HG03575 (cell line): ENCODE data around the gene KATNB1.

ENCODE experiments used
- ATAC-seq: cut with Tn5 transposase; IDR thresholded peaks from one replicate; pipeline ENCODE4 v1.9.1; 2021; ENCODE audit not compliant: unreplicated experiment, insufficient number of reproducible peaks, low FRiP score; ENCODE audit errors: extremely low read depth

Gene KATNB1

DNA sequence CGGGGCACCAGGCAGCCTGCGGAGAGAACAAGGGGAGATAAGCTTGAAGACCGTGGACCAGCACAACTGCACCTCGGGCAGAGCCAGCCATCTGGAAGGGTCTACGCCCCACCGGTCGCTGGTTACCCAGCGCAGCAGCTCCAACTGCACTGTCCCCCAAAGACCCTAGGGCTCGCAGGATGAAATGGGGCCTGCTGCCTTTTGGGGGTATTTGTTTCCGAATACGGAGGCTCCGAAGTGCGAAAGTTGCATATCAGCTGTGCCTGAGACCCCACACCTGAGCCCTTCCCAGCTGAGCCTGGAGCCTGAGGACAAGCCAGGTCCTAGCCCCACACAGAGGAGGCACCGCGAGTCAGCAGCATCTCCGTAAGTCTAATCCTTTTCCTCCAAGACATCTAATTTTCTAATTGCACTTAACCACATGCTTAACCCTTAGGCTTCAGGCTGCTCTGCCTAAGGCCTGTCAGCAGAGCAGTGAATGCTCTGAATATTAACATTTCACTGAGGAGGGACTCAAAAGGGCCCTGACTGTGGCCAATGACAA is 62.8 kb downstream of the KATNB1 start:
- no peak for ATAC-seq

DNA sequence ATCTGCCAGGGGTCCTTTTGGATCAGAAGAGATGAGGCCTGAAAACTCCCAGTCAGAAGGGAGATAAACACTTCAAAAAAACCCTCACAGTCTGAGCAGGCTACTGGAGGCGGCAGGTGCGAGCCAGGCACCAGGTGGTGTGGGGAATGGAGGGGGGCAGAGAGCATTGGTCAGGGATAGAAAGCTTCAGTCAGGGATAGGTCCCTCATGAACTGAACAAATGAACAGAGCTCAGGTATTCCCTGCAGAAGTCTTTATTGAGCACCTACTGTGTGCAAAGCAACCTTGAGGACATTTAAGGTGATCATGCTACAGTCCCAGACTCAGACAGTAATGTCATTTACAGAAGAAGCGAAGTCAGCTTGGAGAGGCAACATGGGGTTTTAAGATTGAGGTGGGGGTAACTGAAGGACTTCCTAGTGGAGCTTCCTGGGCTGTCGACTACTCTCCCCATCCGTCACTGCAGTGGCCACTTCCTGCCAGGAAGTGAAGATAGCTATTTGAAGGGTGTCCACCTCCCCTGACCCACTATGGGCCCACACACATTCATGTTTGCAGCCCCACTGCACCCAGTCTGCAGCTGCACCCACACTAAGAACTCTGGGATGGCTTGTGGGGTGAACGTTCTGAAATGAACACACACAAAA is 63.5 kb downstream of the KATNB1 start:
- no peak for ATAC-seq

DNA sequence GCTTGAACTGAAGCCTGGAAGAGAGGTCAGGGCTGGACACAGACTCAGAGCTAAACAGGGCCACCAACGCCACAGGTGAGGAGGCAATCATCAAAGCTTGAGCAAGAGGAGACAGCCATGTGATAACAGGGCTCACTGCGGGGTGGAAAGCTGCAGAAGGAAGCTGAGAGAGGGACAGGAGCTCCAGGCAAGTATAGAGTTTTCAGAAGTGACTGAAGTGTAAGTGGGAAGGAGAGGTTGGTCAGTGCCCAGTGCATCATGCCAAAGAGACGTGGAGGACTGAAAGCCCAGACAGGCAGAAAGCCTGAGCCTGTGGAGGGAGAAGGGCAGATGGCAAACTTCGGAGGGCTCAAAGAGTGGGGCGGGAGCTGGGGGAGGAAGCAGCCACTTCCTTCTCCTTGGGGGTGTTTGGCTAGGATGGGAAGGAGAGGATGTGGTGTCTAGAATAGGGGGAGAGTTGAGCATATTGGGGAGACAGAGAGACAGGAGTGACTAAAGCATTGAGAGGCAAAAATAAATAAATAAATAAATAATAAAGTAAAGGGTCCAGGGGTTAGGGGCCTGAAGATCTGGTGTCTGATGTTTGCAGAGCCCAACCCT is 64.1 kb downstream of the KATNB1 start:
- ATAC-seq = no peak

DNA sequence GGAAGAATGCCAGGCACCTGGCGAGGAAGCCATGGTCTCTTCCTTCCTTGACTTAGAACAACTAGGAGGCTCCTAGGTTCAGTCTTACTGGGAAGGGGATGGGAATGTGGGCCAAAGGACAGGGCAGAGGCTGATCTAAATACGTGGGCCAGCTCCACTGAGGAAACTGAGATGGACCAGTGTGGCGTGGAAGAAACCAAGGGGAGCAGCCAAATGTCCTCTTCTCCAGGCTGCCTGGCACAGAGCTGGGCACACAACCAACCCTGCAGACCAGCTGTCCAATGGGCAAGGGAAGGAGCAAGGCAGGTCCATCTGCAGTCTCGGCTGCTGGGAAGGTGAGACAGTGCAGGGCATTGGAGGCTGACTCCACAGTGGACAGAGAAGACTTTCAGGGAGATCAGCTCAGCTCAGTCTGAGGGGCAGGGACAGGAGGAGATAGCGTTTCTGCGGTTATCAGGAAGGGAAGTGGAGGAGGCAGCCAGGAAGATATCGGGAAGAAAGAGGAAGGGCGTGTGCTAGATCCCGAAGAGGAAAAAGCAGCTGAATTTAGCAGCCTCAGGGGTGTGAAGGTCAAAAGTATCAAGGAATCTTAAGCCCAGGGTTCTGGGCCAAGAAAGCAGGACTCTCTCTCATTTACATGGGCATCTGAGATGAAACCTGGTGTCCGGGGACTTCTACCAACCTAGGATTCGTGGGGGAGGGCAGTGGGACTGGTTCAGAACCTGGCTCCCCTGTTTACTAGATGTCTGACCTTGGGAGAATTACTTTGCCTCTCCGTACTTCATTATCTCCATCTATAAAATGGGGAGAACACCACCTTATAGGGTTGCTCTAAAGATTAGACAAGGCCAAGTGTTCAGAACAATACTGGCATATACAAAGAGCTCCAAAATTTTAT is 64.9 kb downstream of the KATNB1 start:
- ATAC-seq = no peak

DNA sequence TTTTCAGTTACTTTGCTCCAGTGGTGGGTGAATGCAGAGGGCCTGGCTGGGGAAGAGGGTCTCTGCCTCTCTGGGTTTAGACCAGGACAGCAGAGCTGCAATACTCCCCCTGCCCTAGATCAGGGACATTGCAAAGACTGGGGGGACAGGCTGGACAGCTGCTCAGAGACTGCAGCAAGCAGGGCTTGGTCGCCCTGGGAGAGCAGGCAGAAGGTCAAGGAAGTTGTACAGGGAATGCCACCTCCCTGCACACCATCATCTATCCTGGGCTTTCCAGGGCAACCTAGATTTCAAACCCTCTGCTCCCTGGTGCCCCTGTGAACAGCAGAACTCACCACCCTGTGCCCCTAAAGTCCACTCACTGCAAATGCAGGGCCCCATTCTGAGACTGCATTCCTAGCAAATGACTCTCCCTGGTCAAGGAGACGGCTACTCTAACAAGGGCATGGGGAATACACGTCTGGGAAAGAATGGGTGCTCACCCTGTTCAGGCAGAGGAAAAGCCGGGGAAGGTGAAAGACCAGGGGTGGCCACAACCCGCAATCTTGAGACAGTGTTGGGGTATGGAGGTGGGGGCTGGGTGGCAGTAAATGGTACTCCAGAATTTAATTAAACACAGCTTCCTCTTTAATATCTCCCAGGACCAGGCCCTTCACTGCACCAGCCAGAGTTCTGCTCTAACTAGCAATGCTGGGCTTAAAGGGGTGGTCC is 65.7 kb downstream of the KATNB1 start:
- ATAC-seq = no peak

DNA sequence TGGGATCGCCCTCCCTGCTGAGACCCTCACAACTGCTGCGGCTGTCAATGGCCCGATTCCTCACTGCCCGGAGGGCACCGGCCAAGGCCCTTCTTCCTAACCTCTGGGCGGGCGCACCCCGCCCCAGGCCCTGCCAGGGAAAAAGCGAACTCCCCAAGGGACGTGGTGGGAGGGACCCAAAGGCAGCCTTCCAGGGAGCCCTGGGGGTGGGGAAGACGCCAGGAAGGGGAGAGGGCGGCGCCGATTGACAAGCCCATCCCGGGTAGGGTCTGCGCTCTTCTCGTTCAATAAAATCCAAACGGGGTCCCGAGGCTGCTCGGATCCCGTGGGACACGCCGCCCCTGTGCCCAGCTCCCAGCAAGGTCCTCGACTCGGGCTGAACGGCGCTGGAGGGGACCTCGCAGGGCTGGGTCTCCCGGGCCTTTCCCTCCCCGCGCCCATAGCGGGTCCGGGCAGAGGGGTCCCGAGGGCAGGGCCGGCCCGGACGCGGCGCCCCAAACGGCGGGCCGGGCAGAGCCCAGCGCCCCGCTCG is 66.3 kb downstream of the KATNB1 start:
- no peak for ATAC-seq

DNA sequence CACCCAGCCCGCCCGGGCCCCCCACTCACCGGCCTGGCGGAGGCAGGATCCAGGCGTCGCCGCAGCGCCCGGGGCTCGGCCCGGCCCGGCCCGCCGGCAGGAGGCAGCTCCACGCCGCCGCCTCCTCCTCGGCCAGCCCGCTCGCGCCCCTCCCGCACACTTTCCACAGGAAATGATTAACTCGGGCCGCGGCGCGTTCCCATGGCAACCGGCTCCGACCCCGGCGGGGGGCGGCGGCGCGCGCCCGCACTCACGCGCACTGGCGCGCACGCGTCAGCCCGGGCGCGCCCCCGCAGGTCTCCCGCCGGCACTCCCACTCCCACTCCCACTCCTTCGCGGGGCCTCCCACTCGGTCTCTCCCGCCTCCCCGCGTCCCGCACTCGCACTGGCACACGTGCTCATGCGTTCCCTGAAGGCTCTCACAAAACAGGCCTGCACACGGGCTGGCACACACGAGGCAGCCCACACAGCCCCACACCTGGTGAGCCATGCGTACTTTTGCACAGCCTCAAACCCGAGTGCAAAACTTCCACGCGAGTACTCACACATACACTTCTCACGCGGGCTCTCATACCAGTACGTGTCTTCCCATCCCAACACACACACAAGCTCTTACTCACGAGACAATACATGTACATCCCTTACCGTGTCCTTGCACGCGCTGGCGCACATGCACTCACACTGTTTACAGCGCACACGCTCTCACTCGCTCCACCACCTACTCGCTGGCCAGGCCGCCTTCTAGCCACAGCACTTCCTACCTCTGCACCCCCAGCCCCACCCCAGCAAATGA is 67.0 kb downstream of the KATNB1 start, which contains the start of gene KIFC3:
Gene KIFC3, minus strand, starts transcription at position 151 of the 793 bp plus-strand sequence. CDS start 4,248 bp downstream, outside the sequence.
- ATAC-seq = no peak

DNA sequence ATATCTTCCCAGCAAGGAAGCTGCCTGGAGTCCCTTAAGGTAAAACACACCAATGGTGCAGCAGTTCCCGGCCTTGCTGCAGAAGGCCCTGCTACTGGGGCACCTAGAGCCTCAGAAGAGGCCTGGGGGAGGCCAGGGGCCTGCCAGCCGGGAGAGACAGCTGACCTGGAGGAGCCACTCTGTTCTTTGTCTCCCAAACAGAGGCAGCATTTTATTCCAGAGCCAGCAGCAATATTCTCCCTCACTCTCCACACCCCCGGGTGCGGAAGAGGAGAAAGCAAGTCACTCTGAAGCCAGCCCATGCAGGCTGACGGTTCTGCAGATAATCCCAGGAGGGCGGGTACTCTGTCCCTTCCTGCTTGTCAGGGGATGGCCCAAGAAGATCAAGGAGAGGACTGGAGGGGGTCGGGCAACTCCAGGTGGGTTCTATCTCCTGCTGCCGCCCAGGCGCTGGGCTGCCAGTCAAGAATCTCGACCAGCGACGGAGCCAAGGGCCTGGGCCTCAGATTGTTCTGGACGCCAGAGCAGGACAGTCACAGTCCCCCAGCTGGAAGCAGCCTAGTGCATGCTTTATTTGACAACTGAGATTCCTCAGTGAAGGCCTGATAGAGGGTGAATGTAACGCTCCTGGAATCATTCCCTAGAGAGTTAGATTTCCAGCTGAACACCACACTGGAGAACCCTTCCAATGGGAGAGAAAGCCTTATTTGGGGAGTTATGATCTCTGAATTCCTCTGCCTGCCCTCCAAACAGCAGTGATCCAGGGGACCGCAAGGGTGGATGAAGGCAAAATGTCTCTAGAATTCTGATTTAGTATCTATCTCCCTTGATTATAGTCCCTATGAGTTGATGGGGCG is 67.8 kb downstream of the KATNB1 start:
- no peak for ATAC-seq

DNA sequence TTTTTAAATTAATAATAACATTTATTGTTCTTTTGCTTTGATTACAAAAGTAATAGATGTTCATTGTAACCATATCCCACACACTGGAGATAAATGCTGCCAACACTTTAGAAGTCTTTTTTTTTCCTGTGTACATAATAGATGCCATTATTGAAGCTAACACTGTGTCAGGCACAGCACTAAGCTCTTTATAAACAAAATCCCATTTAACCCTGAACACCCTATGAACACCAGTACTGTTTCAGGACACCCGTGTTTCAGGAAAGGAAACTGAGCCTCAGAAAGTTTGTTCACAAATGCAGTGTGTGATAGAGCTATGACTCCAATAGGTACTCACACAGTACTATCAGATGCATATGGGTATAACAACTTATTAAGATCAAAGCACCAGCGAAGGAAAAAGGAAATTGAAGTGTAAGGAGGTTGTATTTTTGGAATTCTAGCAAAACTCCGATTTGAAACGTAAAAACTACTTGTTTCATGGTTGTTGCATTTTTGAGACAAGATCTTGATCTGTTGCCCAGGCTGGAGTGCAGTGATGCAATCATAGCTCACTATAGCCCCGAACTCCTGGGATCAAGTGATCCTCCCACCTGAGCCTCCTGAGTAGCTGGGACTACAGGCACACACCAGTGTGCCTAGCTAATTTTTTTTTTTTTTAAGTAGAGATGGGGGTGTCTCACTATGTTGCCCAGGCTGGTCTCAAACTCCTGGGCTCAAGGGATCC is 68.7 kb downstream of the KATNB1 start:
- ATAC-seq = no peak

DNA sequence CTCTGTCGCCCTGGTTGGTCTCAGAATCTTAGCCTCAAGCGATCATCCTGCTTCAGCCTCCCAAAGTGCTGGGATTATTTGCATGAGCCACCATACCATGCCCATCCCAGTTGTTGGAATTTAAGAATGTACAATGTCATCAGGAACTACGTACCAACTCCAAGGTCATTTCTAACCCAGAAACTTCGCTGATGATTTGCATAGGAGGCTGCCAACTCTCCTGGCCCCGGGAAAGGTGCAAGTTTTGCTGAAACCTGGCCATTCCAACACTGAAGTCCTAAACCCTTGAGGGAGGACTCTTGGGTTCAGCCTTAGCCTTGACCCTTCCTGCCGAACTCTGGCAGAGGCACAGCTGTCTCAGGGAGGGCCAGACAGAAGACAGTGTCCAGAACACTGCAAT is 69.6 kb downstream of the KATNB1 start:
- no peak for ATAC-seq
